HG02610 (cell line): ENCODE measurements around the gene ASAP2.

ENCODE experiments used
- ATAC-seq: cut with Tn5 transposase; IDR thresholded peaks from one replicate; pipeline ENCODE4 v1.9.1; 2021; ENCODE audit warnings: mild to moderate bottlenecking, moderate library complexity; ENCODE audit not compliant: unreplicated experiment

Gene ASAP2

DNA sequence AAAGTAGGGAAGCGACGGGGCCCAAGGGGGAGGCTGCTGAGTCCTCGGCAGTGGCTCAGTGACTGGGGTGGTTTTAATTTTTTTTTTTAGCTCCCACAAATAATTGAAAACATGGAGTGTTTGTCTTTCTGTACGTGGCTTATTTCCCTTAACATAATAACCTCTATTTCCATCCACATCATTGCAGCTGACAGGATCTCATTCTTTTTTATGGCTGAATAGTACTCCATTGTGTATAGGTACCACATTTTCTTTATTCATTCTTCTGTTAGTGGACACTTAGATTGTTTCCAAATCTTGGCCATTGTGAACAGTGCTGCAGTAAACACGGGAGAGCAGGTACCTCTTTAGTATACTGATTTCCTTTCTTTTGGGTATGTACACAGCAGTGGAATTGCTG, 65.1 kb downstream of the ASAP2 start:
- ATAC-seq, result no peak

DNA sequence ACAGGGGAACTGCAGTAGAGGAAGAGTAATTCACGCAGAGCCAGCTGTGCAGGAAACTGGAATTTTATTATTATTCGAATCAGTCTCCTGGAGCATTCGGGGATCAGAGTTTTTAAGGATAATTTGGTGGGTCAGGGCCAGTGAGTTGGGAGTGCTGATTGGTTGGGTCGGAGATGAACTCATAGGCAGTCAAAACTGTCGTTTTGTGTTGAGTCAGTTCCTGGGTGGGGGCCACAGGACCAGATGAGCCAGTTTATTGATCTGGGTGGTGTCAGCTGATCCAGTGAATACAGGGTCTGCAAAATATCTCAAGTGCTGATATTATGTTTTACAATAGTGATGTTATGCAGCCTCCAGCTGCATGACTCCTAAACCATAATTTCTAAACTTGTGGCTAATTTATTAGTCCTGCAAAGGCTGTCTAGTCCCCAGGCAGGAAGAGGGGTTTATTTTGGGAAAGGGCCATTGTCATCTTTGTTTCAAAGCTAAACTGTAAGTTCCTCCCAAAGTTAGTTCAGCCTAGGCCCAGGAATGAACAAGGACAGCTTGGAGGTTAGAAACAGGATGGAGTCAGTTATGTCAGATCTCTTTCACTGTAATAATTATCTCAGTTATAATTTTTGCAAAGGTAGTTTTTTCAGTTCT, 67.0 kb downstream of the ASAP2 start:
- ATAC-seq, result no peak

- ATAC-seq, result no peak
These were observed 68.2 kb downstream of the ASAP2 start for GRCh38 chr2:9274701-9275343.

DNA sequence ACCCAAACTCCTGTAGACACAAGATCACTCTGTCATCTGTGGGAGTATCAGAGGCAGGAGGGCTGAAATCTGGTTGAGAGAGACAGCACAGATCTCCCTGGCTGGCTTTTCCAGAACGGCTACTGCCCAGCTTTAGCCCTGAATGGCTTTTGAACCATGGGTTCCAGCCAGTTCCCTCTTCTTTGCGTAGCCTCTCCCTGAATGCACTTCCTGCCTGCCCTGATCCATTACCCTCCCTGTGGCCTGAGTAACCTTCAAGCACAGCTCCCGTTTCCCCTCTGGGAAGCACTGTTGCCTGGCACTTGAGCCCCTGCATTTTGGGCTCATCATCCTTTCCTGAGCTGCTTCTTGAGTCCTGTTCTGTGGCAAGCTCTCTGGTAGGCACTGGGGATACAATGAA, 68.8 kb downstream of the ASAP2 start:
- ATAC-seq, result no peak

- ATAC-seq, result no peak
These were observed 69.5 kb downstream of the ASAP2 start for GRCh38 chr2:9276074-9276473.

GRCh38 chr2:9276901-9277451, 70.4 kb downstream of the ASAP2 start:
- no peak for ATAC-seq

- no peak for ATAC-seq
These were observed 71.8 kb downstream of the ASAP2 start for GRCh38 chr2:9278439-9278838.

DNA sequence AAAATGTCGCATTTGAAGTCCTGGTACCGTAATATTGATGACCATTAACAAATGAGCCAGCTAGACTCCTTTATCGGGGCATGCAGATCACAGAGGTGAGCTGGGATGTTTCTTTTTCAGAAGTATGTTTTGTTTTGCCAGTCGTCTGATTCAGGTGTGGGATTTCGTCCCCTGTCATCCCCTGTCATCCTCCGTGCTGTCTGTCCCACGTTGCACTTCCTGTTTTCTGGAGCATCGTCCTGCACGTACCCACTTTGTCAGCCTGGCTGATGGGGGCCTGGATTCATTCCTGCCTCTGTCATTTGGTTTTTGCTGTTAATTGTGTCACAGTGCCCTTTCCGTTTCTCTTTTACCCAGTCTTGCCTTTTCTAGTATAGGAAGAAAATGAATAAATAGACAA, 72.8 kb downstream of the ASAP2 start:
- no peak for ATAC-seq

DNA sequence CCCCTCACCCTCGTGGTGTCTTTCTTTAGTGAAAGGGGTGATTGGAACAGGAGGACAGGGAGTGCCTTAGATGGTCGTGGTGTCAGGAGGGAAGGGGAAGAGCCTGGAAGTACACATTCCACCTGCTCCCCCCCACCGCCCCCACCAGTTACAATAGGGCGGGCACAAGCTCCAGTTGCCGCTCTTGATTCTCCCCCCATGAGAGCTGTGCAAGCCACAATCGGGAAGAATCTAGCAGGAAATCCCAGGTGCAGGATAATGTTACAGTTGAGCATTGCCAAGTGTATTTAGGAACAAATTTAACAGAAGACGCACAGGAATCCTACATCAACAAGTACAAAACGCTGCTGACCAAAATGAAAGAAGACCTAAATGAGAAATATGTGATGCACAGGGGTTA, 73.6 kb downstream of the ASAP2 start:
- no peak for ATAC-seq

DNA sequence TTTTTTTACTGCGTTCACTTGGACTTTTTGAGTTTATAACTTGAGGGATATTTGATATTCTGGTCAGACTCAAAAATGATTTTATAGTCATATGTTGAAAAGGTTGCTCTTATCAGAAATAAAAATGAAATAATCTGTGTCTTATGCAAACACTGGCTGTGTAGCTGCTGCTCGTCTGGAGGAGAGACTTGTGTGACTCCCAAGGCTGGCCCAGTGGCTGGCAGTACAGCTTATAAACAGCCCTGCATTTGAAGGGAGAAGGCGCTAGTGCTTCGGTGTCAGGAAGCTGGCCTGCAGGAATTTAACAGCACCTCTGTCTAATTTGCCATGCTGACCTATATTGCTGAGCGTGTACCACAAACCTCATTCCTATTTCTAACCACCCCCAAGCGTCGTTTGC, 74.5 kb downstream of the ASAP2 start:
- ATAC-seq, result no peak

GRCh38 chr2:9282128-9283112, 75.8 kb downstream of the ASAP2 start:
- ATAC-seq, result no peak

GRCh38 chr2:9284521-9285297, 78.1 kb downstream of the ASAP2 start:
- no peak for ATAC-seq

DNA sequence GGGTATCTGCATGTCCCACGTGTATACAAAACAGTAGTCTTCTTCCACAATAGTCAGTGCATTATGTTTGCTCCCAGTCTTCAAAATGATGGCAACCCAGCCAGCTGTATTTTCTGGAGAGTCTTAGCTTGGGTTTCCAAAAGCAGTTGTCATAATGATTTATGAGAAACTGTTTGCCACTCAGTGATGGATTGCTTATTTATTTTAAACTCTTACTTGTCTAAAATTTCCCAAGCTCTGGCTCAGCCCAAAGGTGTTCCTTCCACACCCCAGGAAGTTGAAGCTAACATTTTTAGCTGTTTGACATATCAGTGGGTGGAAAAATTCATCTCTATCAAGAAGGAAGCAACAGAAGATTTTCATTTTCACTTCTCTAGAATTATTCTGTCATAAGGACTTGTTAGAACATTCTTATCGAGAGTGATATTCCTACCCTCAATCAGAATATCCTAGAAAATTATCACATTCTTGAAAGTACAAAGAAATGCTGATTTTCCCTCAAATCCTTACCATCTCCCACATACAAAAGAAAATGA, 78.8 kb downstream of the ASAP2 start:
- ATAC-seq, result no peak

DNA sequence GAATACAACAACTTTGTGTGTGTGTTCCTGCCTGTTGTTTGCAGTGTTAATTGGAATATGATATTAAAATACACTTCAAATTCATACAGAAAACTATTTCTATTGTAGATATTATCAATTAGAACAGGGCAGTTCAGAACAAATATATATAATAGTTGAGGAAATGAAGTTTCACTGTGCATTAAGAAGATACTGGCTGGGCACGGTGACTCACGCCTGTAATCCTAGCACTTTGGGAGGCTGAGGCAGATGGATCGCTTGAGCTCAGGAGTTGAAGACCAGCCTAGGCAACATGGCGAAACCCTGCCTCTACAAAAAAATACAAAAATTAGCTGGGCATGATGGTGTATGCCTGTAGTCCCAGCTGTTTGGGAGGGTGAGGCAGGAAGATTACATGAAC, 79.3 kb downstream of the ASAP2 start:
- ATAC-seq, result no peak

DNA sequence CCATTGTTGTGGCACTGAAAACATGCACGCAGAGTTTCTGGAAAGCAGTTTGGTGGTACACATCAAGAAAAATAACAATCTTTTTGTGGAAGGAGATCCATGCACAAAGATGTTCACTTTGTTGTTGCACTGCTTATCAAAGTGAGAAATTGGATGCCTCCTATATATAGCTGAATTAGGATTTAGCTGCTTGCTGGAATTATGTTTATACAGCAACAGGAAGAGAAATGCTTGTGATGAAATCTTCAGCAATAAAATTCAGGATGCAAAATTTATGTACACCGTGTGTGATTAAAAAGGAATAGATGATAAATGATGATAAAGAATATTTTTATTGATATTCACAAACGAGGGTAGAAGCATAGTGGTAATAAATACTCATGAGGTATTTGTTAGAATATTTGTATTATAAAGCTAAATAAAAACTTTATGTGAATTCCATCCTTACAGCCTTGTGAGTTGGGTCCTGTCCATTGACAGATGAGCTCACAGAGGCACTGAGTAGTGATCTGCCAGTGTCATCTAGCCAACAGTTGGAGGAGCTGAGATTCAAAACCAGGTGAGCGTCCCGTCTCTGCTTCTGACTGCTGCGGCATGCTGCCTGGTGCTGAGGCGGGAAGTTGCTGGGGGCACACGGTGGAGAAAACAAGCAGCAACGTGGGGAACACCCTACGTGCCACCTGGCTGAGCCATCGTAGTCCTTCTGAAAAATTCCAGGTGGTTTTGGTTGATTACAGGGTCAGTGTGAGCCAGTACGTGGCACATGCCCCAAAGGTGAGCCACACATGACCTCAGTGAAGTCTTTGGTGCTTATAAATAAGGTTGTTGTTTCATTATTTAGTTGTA, 80.2 kb downstream of the ASAP2 start:
- no peak for ATAC-seq

- no peak for ATAC-seq
These were observed 80.9 kb downstream of the ASAP2 start for GRCh38 chr2:9287400-9288045.

GRCh38 chr2:9288233-9288632, 81.6 kb downstream of the ASAP2 start:
- ATAC-seq, result no peak

DNA sequence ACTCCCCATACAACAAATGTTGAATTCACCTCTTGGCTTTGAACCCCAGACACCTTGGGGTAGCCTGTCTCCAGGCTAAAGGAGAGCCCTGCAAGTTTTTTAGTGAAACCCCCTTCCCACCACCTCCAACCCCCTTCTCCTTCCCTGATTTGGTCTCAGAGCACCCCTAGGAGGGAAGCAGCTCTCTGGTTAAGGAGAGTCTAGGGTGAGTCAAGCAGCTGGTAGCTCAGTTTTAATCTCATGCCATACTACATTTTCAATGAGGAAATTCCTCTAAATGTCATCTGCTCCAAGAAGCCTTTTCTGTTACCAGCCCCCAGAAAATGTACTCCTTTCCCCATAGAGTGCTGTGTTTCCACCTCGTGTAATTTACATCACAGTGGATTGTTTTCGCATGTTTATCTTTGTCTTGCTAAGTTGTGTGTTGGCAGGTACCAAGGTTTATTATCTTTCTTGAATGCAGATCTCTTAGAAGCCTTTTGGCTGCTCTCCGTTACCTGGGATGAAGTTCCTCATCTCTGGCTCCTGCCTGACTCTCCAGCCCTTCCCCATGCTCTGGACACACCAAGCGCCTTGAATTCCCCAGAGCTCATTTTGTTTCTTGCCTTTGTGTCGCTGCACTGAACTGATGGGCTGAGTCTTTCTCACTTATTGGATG, 82.2 kb downstream of the ASAP2 start:
- ATAC-seq, result no peak

DNA sequence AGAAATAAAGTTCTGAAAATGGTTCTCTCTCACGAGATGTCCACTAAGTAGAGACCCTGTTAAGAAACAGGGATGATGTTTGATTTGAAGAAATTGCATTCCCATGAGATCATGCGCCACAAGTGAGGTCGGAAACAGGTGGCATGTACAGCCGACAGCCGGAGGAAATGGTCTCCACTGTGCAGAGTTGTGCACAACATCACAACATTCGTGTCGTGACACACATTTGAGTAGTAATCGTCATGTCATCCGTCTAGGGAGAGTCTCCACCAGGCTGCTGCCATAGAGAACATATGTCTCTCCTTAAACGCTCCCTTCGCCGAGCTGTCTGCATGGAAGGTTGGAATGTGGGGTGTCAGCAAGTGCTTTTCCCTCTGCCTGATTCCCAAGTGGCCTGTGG, 84.7 kb downstream of the ASAP2 start:
- ATAC-seq, result no peak
